HCT116 (cell line): ENCODE data around the gene ATP1B3. TPM values are rescaled to one million over a fixed set of nuclear protein-coding genes. Genes with fewer than 3 reads are reported as not detected.
"Not testable (repeated sequence)": the region's sequence is repeated elsewhere in the genome, so short reads cannot be mapped to it uniquely, and the experiment has no call there.

ENCODE experiments used
- ATAC-seq: fragments of 200-7000 bp; cut with Tn5 transposase; 2 replicates; pipeline ENCODE4 v1.9.1; 2020; ENCODE audit warnings: mild to moderate bottlenecking, moderate library complexity
- BruUV-seq: library from RNA; stranded (reverse); fragments of 400-500 nt; replicated peaks from 2 replicates; lab custom pipeline; 2021; lab: Mats Ljungman, UMichigan
- CTCF ChIA-PET: fragments of 300-600 bp; sonication (Branson Sonifier 250); formaldehyde crosslinking; loops from one replicate; lab custom pipeline; 2021; ENCODE audit warnings: antibody characterized with exemption; lab: Charles Lee
- POLR2A ChIA-PET: fragments of 300-600, 350-600 bp; sonication (Branson Sonifier 250); formaldehyde crosslinking; loops from one replicate; lab custom pipeline; 2021; ENCODE audit warnings: antibody characterized with exemption; lab: Charles Lee
- RAD21 ChIA-PET, 2 experiments: fragments of 300-600 bp; sonication (Branson Sonifier 250); formaldehyde crosslinking; loops; one replicate each; lab custom pipeline; 2023; ENCODE audit warnings: low total read pairs in 2 of 2; ENCODE audit not compliant: uncharacterized antibody in 2 of 2, unreplicated experiment in 2 of 2, low non-redundant PET in 1 of 2; lab: Charles Lee
- DNase-seq: peaks from one replicate; pipeline ENCODE4 v3.0.0-alpha.2; 2010; ENCODE audit warnings: low read depth, low spot score
- H2AFZ ChIP-seq: fragments of 200-600 bp; shearing (Covaris generic), sonication (generic); 2 replicates; pipeline ENCODE4 v1.6.1; 2017; ENCODE audit warnings: low read depth, mixed run types, mixed read lengths, antibody characterized with exemption, low read length; ENCODE audit not compliant: poor library complexity, severe bottlenecking
- H3K27ac ChIP-seq: 2 replicates; pipeline ENCODE4 v1.5.1; 2012; ENCODE audit warnings: low read depth, low read length
- H3K27me3 ChIP-seq: fragments of 200-600 bp; sonication (generic); 2 replicates; pipeline ENCODE4 v1.6.1; 2016; ENCODE audit warnings: mixed run types, low read length, mixed read lengths; ENCODE audit not compliant: insufficient read depth
- H3K36me3 ChIP-seq, 2 experiments: fragments of 200-500 bp in 1 of 2; fragments of 200-600 bp in 1 of 2; sonication (Bioruptor generic) in 1 of 2; sonication (generic) in 1 of 2; 2 replicates each; pipeline versions ENCODE4 v1.5.1 to v1.6.1; 2014 to 2016; ENCODE audit warnings: low read length in 2 of 2, inconsistent platforms in 1 of 2, mixed read lengths in 1 of 2, mixed run types in 1 of 2; ENCODE audit not compliant: insufficient read depth in 2 of 2, control insufficient read depth in 1 of 2
- H3K4me1 ChIP-seq, 2 experiments: fragments of 200-600 bp in 1 of 2; sonication (generic) in 1 of 2; 2 replicates each; pipeline versions ENCODE4 v1.5.1 to v1.6.1; 2012 to 2017; ENCODE audit warnings: low read length in 2 of 2, inconsistent platforms in 1 of 2, mild to moderate bottlenecking in 1 of 2, mixed read lengths in 1 of 2, mixed run types in 1 of 2, moderate library complexity in 1 of 2; ENCODE audit not compliant: insufficient read depth in 2 of 2, control insufficient read depth in 1 of 2
- H3K4me2 ChIP-seq: fragments of 200-600 bp; sonication (generic); 2 replicates; pipeline ENCODE4 v1.6.1; 2017; ENCODE audit warnings: mixed run types, low read length, mixed read lengths
- H3K4me3 ChIP-seq, 2 experiments: fragments of 200-600 bp in 1 of 2; sonication (generic) in 1 of 2; replicated peaks in 1 of 2; 2 replicates each; pipeline ENCODE4 v1.5.1; 2011 to 2016; ENCODE audit warnings: low read length in 2 of 2, control low read depth in 1 of 2, low read depth in 1 of 2, mild to moderate bottlenecking in 1 of 2, mixed read lengths in 1 of 2, mixed run types in 1 of 2
- H3K79me2 ChIP-seq: fragments of 200-600 bp; sonication (generic); 2 replicates; pipeline ENCODE4 v1.6.1; 2017; ENCODE audit warnings: mild to moderate bottlenecking, mixed run types, low read length, moderate library complexity, mixed read lengths; ENCODE audit not compliant: insufficient read depth
- H3K9ac ChIP-seq: fragments of 200-600 bp; sonication (generic); 2 replicates; pipeline ENCODE4 v1.6.1; 2016; ENCODE audit warnings: low read length, mixed read lengths
- H3K9me2 ChIP-seq: fragments of 200-600 bp; sonication (generic), shearing (Covaris generic); 2 replicates; pipeline ENCODE4 v1.6.1; 2017; ENCODE audit warnings: mixed run types, mild to moderate bottlenecking, moderate library complexity; ENCODE audit not compliant: insufficient read depth
- H3K9me3 ChIP-seq, 2 experiments: fragments of 200-500 bp in 1 of 2; fragments of 200-600 bp in 1 of 2; sonication (Bioruptor generic) in 1 of 2; sonication (generic) in 1 of 2; 2 replicates each; pipeline ENCODE4 v1.6.1; 2014 to 2017; ENCODE audit warnings: low read length in 2 of 2, mixed read lengths in 2 of 2, inconsistent platforms in 1 of 2, low read depth in 1 of 2, mild to moderate bottlenecking in 1 of 2, mixed run types in 1 of 2, moderate library complexity in 1 of 2; ENCODE audit not compliant: control insufficient read depth in 1 of 2, insufficient read depth in 1 of 2
- H4K20me1 ChIP-seq: fragments of 200-600 bp; sonication (generic), shearing (Covaris generic); 2 replicates; pipeline ENCODE4 v1.6.1; 2017; ENCODE audit warnings: mixed run types, mild to moderate bottlenecking, moderate library complexity; ENCODE audit not compliant: insufficient read depth
- POLR2AphosphoS5 ChIP-seq: IDR thresholded peaks from 2 replicates; pipeline ENCODE4 v1.6.1; 2011; ENCODE audit warnings: mild to moderate bottlenecking, low read depth, low read length, moderate library complexity
- intact Hi-C: fragments of 100-400 bp; cut with micrococcal nuclease; formaldehyde crosslinking; loops from 2 replicates; pipeline ENCODE4 v1.10.0; 2022
- total RNA-seq: library from RNA; stranded (reverse); gene quantifications from one replicate; pipeline ENCODE4 v1.2.1, GENCODE V29; 2021; ENCODE audit not compliant: unreplicated experiment

Gene ATP1B3
- total RNA-seq, 1 experiment from 2014 or later: 147 TPM

DNA sequence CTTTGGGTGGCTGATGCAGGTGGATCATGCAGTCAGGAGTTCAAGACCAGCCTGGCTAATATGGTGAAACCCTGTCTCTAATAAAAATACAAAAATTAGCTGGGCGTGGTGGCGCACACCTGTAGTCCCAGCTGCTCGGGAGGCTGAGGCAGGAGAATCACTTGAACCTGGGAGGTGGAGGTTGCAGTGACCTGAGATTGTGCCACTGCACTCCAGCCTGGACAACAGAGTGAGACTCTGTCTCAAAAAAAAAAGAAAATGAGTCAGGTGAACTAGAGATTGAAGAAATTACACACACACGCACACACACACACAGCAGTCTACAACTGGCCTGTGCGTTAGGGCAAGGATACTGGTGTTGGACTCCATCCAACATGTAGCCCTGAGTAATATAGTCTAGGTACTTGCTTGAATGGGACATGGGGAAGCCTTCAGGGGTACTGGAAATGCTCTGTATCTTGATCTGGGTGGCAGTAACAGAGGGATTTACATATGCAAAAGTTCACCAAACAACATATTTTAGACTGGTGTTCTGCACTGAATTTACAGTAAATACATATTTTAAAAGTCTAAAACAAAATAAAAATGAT, 28.2 kb upstream of the ATP1B3 start:
- H2AFZ ChIP-seq, H3K4me3 ChIP-seq, CTCF ChIA-PET, H4K20me1 ChIP-seq, BruUV-seq, H3K9me2 ChIP-seq, POLR2A ChIA-PET, RAD21 ChIA-PET, DNase-seq, H3K27me3 ChIP-seq, H3K79me2 ChIP-seq, H3K36me3 ChIP-seq, ATAC-seq, H3K27ac ChIP-seq, intact Hi-C loops, H3K4me1 ChIP-seq, H3K4me2 ChIP-seq, H3K9ac ChIP-seq, H3K9me3 ChIP-seq: not testable (repeated sequence)

- no peaks in the 10 kb centered on the region for H3K9me3 ChIP-seq
Observed at GRCh38 chr3:141849056-141849815, 27.2 kb upstream of the ATP1B3 start.

More at GRCh38 chr3:141849056-141849815, 27.2 kb upstream of the ATP1B3 start:
- H3K27me3 ChIP-seq: no peaks in the 10 kb centered on the region
- no TSS peak for BruUV-seq
- H3K9ac ChIP-seq: no peak overlapping the region
- no peaks in the 10 kb centered on the region for H3K79me2 ChIP-seq
- DNase-seq (no peak), ATAC-seq (no peak)
- H3K9me2 ChIP-seq: no peaks in the 10 kb centered on the region
- ChIA-PET RAD21 (no interaction called here), CTCF (interaction anchor here (1.3 kb wide), 1 partner anchor 10 kb away, joined by 3 read pairs; no protein-coding TSS in a partner anchor), POLR2A (no interaction called here)
- no peak overlapping the region for H3K27ac ChIP-seq
- no peak for TF ChIP-seq POLR2AphosphoS5
- no peak overlapping the region for H2AFZ ChIP-seq
- H3K36me3 ChIP-seq: no peaks in the 10 kb centered on the region
- intact Hi-C loops: no loop called here
- no peaks in the 10 kb centered on the region for H4K20me1 ChIP-seq
- no peak overlapping the region for H3K4me3 ChIP-seq
- no peaks in the 10 kb centered on the region for H3K4me1 ChIP-seq
- H3K4me2 ChIP-seq: no peak overlapping the region
